ENCODE measurements around the gene NAT16. TPM values are rescaled to one million over a fixed set of nuclear protein-coding genes. Genes with fewer than 3 reads are reported as not detected.
A peak's percentile ranks its signal among the peaks of the same experiment; 100 is the strongest.

The NAT16 gene
- total and polyA plus RNA-seq, 2 of the 13 experiments (the other 11 are each of a cell fraction or from before 2014, with no cell fraction given) = 0.04 TPM; not detected in 1

DNA sequence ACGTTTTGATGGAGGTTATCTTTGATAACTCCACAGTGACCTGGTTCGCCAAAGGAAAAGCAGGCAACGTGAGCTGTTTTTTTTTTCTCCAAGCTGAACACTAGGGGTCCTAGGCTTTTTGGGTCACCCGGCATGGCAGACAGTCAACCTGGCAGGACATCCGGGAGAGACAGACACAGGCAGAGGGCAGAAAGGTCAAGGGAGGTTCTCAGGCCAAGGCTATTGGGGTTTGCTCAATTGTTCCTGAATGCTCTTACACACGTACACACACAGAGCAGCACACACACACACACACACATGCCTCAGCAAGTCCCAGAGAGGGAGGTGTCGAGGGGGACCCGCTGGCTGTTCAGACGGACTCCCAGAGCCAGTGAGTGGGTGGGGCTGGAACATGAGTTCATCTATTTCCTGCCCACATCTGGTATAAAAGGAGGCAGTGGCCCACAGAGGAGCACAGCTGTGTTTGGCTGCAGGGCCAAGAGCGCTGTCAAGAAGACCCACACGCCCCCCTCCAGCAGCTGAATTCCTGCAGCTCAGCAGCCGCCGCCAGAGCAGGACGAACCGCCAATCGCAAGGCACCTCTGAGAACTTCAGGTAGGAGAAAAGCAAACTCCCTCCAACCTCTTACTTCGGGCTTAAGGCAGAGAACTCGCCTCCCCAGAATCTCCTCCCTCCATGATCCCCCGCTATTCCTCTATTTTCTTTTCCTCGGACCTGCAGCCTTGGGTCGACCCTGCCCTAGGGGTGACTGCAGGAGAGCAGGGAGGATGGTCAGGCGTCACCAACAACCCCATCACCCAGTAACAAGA is 53.2 kb downstream of the NAT16 start, which contains the start of gene SERPINE1 (continued):
- TF ChIP-seq ARNT2 (CRISPR knock-in tag; IDR thresholded peaks at IDR 0.05; ENCODE audit: low read depth) = no peak
- no peak for TF ChIP-seq WIZ (CRISPR knock-in tag; IDR thresholded peaks at IDR 0.05)
- TF ChIP-seq ZFP36 (IDR thresholded peaks at IDR 0.05; ENCODE audit: borderline replicate concordance, low read depth, low read length, partially characterized antibody) = no peak
- TF ChIP-seq ZNF160 (CRISPR knock-in tag; IDR thresholded peaks at IDR 0.05) = peak; percentile 82; the same call in 1 of the 2 replicates
- TF ChIP-seq TRIM22 (IDR thresholded peaks at IDR 0.05) = no peak
- TF ChIP-seq KLF13 (CRISPR knock-in tag; IDR thresholded peaks at IDR 0.05) = no peak
- TF ChIP-seq JUNB (CRISPR knock-in tag; IDR thresholded peaks at IDR 0.05; ENCODE audit: borderline replicate concordance) = peak; percentile 35; the same call in 1 of the 2 replicates
- TF ChIP-seq, protein P1, sequence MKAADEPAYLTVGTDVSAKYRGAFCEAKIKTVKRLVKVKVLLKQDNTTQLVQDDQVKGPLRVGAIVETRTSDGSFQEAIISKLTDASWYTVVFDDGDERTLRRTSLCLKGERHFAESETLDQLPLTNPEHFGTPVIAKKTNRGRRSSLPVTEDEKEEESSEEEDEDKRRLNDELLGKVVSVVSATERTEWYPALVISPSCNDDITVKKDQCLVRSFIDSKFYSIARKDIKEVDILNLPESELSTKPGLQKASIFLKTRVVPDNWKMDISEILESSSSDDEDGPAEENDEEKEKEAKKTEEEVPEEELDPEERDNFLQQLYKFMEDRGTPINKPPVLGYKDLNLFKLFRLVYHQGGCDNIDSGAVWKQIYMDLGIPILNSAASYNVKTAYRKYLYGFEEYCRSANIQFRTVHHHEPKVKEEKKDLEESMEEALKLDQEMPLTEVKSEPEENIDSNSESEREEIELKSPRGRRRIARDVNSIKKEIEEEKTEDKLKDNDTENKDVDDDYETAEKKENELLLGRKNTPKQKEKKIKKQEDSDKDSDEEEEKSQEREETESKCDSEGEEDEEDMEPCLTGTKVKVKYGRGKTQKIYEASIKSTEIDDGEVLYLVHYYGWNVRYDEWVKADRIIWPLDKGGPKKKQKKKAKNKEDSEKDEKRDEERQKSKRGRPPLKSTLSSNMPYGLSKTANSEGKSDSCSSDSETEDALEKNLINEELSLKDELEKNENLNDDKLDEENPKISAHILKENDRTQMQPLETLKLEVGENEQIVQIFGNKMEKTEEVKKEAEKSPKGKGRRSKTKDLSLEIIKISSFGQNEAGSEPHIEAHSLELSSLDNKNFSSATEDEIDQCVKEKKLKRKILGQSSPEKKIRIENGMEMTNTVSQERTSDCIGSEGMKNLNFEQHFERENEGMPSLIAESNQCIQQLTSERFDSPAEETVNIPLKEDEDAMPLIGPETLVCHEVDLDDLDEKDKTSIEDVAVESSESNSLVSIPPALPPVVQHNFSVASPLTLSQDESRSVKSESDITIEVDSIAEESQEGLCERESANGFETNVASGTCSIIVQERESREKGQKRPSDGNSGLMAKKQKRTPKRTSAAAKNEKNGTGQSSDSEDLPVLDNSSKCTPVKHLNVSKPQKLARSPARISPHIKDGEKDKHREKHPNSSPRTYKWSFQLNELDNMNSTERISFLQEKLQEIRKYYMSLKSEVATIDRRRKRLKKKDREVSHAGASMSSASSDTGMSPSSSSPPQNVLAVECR (CRISPR knock-in tag; IDR thresholded peaks at IDR 0.05; ENCODE audit: borderline replicate concordance) = peak; percentile 95
- peak; percentile 16; the same call in 1 of the 2 replicates for TF ChIP-seq ZBTB39 (CRISPR knock-in tag; IDR thresholded peaks at IDR 0.05)
- TF ChIP-seq ZNF207 (IDR thresholded peaks at IDR 0.05; ENCODE audit: borderline replicate concordance) = no peak
- TF ChIP-seq, protein P2, sequence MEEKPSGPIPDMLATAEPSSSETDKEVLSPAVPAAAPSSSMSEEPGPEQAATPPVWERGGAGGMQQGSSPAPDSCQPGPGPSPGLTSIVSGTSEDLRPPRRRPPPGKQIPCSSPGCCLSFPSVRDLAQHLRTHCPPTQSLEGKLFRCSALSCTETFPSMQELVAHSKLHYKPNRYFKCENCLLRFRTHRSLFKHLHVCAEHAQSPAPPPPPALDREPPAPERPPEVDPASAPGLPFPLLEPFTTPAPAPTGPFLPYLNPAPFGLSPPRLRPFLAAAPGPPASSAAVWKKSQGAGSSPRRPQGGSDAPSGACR (CRISPR knock-in tag; IDR thresholded peaks at IDR 0.05) = peak; percentile 80; the same call in 1 of the 2 replicates
- TF ChIP-seq MTA3 (CRISPR knock-in tag; IDR thresholded peaks at IDR 0.05) = no peak
- no peak; the same call in 1 of the 2 replicates for TF ChIP-seq ZNF773 (CRISPR knock-in tag; IDR thresholded peaks at IDR 0.05; ENCODE audit: borderline replicate concordance)
- TF ChIP-seq SNAPC5 (CRISPR knock-in tag; IDR thresholded peaks at IDR 0.05; ENCODE audit: borderline replicate concordance) = no peak
- TF ChIP-seq SIX4 (CRISPR knock-in tag; IDR thresholded peaks at IDR 0.05) = no peak
- TF ChIP-seq CEBPG (CRISPR knock-in tag; IDR thresholded peaks at IDR 0.05) = peak; percentile 89
